Suppressor macrophage treated with lipopolysaccharide for 4 hours (primary cell): Measurements from ENCODE around the gene TMEM18.

Experiments
- DNase-seq: peaks from one replicate; pipeline ENCODE4 v3.0.0-alpha.2; 2020

The TMEM18 gene

GRCh38 chr2:650343-651310, 26.6 kb downstream of the TMEM18 start:
- no peak for DNase-seq

GRCh38 chr2:649426-650342, 27.5 kb downstream of the TMEM18 start:
- DNase-seq, result no peak

GRCh38 chr2:648476-649424, 28.5 kb downstream of the TMEM18 start:
- DNase-seq, result no peak

- no peak for DNase-seq
These were observed 29.4 kb downstream of the TMEM18 start for GRCh38 chr2:647691-648231.

- DNase-seq, result no peak
These were observed 30.1 kb downstream of the TMEM18 start for GRCh38 chr2:647003-647560.

GRCh38 chr2:644871-645270, 32.3 kb downstream of the TMEM18 start:
- DNase-seq, result no peak

GRCh38 chr2:643761-644160, 33.4 kb downstream of the TMEM18 start:
- no peak for DNase-seq

GRCh38 chr2:643334-643733, 33.9 kb downstream of the TMEM18 start:
- DNase-seq, result no peak

- DNase-seq, result no peak
These were observed 35.1 kb downstream of the TMEM18 start for GRCh38 chr2:641872-642815.

- DNase-seq, result no peak
These were observed 35.9 kb downstream of the TMEM18 start for GRCh38 chr2:641164-641871.

GRCh38 chr2:639703-640102, 37.5 kb downstream of the TMEM18 start:
- no peak for DNase-seq

- no peak for DNase-seq
These were observed 39.4 kb downstream of the TMEM18 start for GRCh38 chr2:637804-638203.

- no peak for DNase-seq
These were observed 39.8 kb downstream of the TMEM18 start for GRCh38 chr2:637406-637776.

GRCh38 chr2:636641-637405, 40.4 kb downstream of the TMEM18 start:
- peak; percentile 72 for DNase-seq

- no peak for DNase-seq
These were observed 41.3 kb downstream of the TMEM18 start for GRCh38 chr2:635687-636621.

GRCh38 chr2:634636-635388, 42.4 kb downstream of the TMEM18 start:
- DNase-seq, result no peak

GRCh38 chr2:634041-634440, 43.2 kb downstream of the TMEM18 start:
- DNase-seq, result no peak
